HepG2 (cell line): ENCODE data around the gene FGFR3. TPM values are rescaled to one million over a fixed set of nuclear protein-coding genes. Genes with fewer than 3 reads are reported as not detected.

Source experiments
- ETV5 ChIP-seq: IDR thresholded peaks from 2 replicates; pipeline ENCODE4 v1.6.1; 2018; ENCODE audit warnings: missing biosample characterization, missing genetic modification reagents, inconsistent platforms, borderline replicate concordance
- GATAD1 ChIP-seq: IDR thresholded peaks from 2 replicates; pipeline ENCODE4 v1.6.1; 2016; ENCODE audit warnings: missing genetic modification reagents, missing compliant biosample characterization
- HDAC1 ChIP-seq: sonication (generic); formaldehyde crosslinking; IDR thresholded peaks from 2 replicates; pipeline ENCODE4 v1.5.1; 2020; ENCODE audit warnings: mild to moderate bottlenecking, missing genetic modification reagents
- MIER3 ChIP-seq: IDR thresholded peaks from 2 replicates; pipeline ENCODE4 v1.6.1; 2016; ENCODE audit warnings: missing compliant biosample characterization, borderline replicate concordance
- NFE2L1 ChIP-seq: sonication (generic); formaldehyde crosslinking; IDR thresholded peaks from 2 replicates; pipeline ENCODE4 v1.4.0; 2020; ENCODE audit warnings: missing genetic modification reagents, mild to moderate bottlenecking, borderline replicate concordance
- RERE ChIP-seq: IDR thresholded peaks from 2 replicates; pipeline ENCODE4 v1.6.1; 2016; ENCODE audit warnings: low read depth, missing genetic modification reagents, missing compliant biosample characterization
- SETDB1 ChIP-seq: sonication (generic); formaldehyde crosslinking; IDR thresholded peaks from 2 replicates; pipeline ENCODE4 v1.5.1; 2020; ENCODE audit warnings: missing genetic modification reagents, mild to moderate bottlenecking, borderline replicate concordance
- SMARCE1 ChIP-seq: fragments of 450-650 bp; IDR thresholded peaks from 2 replicates; pipeline ENCODE4 v1.6.1; 2017; ENCODE audit warnings: borderline replicate concordance
- SOX13 ChIP-seq, 3 experiments: fragments of 450-650 bp in 1 of 3; sonication (generic) in 1 of 3; formaldehyde crosslinking in 1 of 3; IDR thresholded peaks in 2 of 3; conservative IDR thresholded peaks in 1 of 3; 2 replicates each; pipeline versions ENCODE4 v1.5.0 to v1.6.1; 2016 to 2020; ENCODE audit warnings: antibody characterized with exemption in 1 of 3, mild to moderate bottlenecking in 1 of 3, missing compliant biosample characterization in 1 of 3, missing genetic modification reagents in 1 of 3, moderate library complexity in 1 of 3
- STAT5B ChIP-seq: sonication (generic); formaldehyde crosslinking; IDR thresholded peaks from 2 replicates; pipeline ENCODE4 v1.4.0; 2020; ENCODE audit warnings: missing genetic modification reagents
- TFE3 ChIP-seq: IDR thresholded peaks from 2 replicates; pipeline ENCODE4 v1.6.1; 2016
- THAP11 ChIP-seq: IDR thresholded peaks from 2 replicates; pipeline ENCODE4 v1.6.1; 2016; ENCODE audit warnings: missing biosample characterization, missing genetic modification reagents
- ZFX ChIP-seq: sonication (generic); formaldehyde crosslinking; IDR thresholded peaks from 2 replicates; pipeline ENCODE4 v1.4.0; 2020; ENCODE audit warnings: mild to moderate bottlenecking, low read depth, missing genetic modification reagents, moderate library complexity
- ZFY ChIP-seq: sonication (generic); formaldehyde crosslinking; IDR thresholded peaks from 2 replicates; pipeline ENCODE4 v1.4.0; 2020; ENCODE audit warnings: missing genetic modification reagents
- ZMAT3 ChIP-seq: sonication (generic); formaldehyde crosslinking; conservative IDR thresholded peaks from 2 replicates; pipeline ENCODE4 v1.7.0; 2021; ENCODE audit warnings: missing genetic modification reagents
- ZNF441 ChIP-seq: sonication (generic); formaldehyde crosslinking; IDR thresholded peaks from 2 replicates; pipeline ENCODE4 v1.7.0; 2021; ENCODE audit warnings: missing genetic modification reagents, borderline replicate concordance
- ZNF616 ChIP-seq: sonication (generic); formaldehyde crosslinking; IDR thresholded peaks from 2 replicates; pipeline ENCODE4 v1.5.0; 2020; ENCODE audit warnings: low read depth, mild to moderate bottlenecking, missing genetic modification reagents
- ZNF629 ChIP-seq: sonication (generic); formaldehyde crosslinking; conservative IDR thresholded peaks from 2 replicates; pipeline ENCODE4 v1.5.0; 2020; ENCODE audit warnings: missing genetic modification reagents
- ZNF775 ChIP-seq: sonication (generic); formaldehyde crosslinking; IDR thresholded peaks from 2 replicates; pipeline ENCODE4 v1.4.0; 2020; ENCODE audit warnings: missing genetic modification reagents, mild to moderate bottlenecking, moderate library complexity, borderline replicate concordance
- ZNF83 ChIP-seq: sonication (generic); formaldehyde crosslinking; IDR thresholded peaks from 2 replicates; pipeline ENCODE4 v1.4.0; 2020; ENCODE audit warnings: missing genetic modification reagents, mild to moderate bottlenecking, borderline replicate concordance
- polyA plus RNA-seq, 8 experiments: library from polyadenylated mRNA; depleted of rRNA in 3 of 8; stranded (reverse) in 7 of 8; unstranded in 1 of 8; fragments of >200 nt; fragmentation: Illumina TruSeq in 4 of 8; extraction: Trizol in 4 of 8; gene quantifications; 2 replicates each; pipeline versions ENCODE4 v1.2.1 to v1.2.3, GENCODE V29; 2011 to 2016; ENCODE audit warnings: low read depth in 4 of 8, missing spikeins in 1 of 8, mixed read lengths in 1 of 8; ENCODE audit not compliant: insufficient read depth in 1 of 8
- total RNA-seq, 5 experiments: library from RNA; depleted of rRNA; stranded (reverse); fragments of >200 nt; fragmentation: Illumina TruSeq; extraction: Trizol; gene quantifications; 2 replicates each; pipeline ENCODE4 v1.2.3, GENCODE V29; 2016; ENCODE audit warnings: low read depth in 1 of 5
- TF ChIP-seq, protein P1 (sequence below): sonication (generic); formaldehyde crosslinking; IDR thresholded peaks from 2 replicates; pipeline ENCODE4 v1.4.0; 2020; ENCODE audit warnings: low read depth, mild to moderate bottlenecking, missing genetic modification reagents

FGFR3 gene
- total and polyA plus RNA-seq, 2 of the 13 experiments (the other 11 are each of a cell fraction or from before 2014, with no cell fraction given): 103 to 109 TPM

GRCh38 chr4:1751919-1752283, 41.2 kb upstream of the FGFR3 start (continued):
- no peak for TF ChIP-seq SMARCE1
- TF ChIP-seq ZNF83 (CRISPR knock-in tag): peak; percentile 33; the same call in 1 of the 2 replicates
- peak; percentile 29; the same call in 1 of the 2 replicates for TF ChIP-seq HDAC1 (CRISPR knock-in tag)
- no peak for TF ChIP-seq SOX13 (IDR thresholded peaks at IDR 0.05)
- peak in 1 of 2 experiments; percentile 36; a peak in 1 of 4 replicates for TF ChIP-seq SOX13 (CRISPR knock-in tag; conservative IDR thresholded peaks at IDR 0.05 in 1 of 2, IDR thresholded peaks at IDR 0.05 in 1 of 2)
- 0 out of 2 replicates have a peak, but pooled peaks have one; percentile 29 for TF ChIP-seq ZNF775 (CRISPR knock-in tag)
- peak; percentile 87 for TF ChIP-seq ZFX (CRISPR knock-in tag)
- 0 out of 2 replicates have a peak, but pooled peaks have one; percentile 22 for TF ChIP-seq NFE2L1 (CRISPR knock-in tag)
- TF ChIP-seq RERE: no peak
- 0 out of 2 replicates have a peak, but pooled peaks have one; percentile 25 for TF ChIP-seq ZNF629
- TF ChIP-seq THAP11: peak; percentile 28; the same call in 1 of the 2 replicates
- TF ChIP-seq, protein P1, sequence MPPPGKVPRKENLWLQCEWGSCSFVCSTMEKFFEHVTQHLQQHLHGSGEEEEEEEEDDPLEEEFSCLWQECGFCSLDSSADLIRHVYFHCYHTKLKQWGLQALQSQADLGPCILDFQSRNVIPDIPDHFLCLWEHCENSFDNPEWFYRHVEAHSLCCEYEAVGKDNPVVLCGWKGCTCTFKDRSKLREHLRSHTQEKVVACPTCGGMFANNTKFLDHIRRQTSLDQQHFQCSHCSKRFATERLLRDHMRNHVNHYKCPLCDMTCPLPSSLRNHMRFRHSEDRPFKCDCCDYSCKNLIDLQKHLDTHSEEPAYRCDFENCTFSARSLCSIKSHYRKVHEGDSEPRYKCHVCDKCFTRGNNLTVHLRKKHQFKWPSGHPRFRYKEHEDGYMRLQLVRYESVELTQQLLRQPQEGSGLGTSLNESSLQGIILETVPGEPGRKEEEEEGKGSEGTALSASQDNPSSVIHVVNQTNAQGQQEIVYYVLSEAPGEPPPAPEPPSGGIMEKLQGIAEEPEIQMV (CRISPR knock-in tag): 0 out of 2 replicates have a peak, but pooled peaks have one; percentile 29
- peak; percentile 38; the same call in 1 of the 2 replicates for TF ChIP-seq STAT5B
- TF ChIP-seq TFE3: 0 out of 2 replicates have a peak, but pooled peaks have one; percentile 12
- TF ChIP-seq ETV5 (CRISPR knock-in tag): peak; percentile 46; the same call in 1 of the 2 replicates
- TF ChIP-seq ZNF441 (CRISPR knock-in tag): peak; percentile 72; the same call in 1 of the 2 replicates
- TF ChIP-seq ZNF616 (CRISPR knock-in tag): no peak
- peak; percentile 49; the same call in 1 of the 2 replicates for TF ChIP-seq ZFY (CRISPR knock-in tag)
- no peak for TF ChIP-seq MIER3 (CRISPR knock-in tag)
- TF ChIP-seq SETDB1 (CRISPR knock-in tag): no peak
- TF ChIP-seq GATAD1 (CRISPR knock-in tag): peak; percentile 5; the same call in 1 of the 2 replicates
- TF ChIP-seq ZMAT3: 0 out of 2 replicates have a peak, but pooled peaks have one; percentile 23
